Hepatocyte (in vitro differentiated cells): ENCODE measurements around the gene TCF12.

Experiments used
- CTCF ChIP-seq: fragments of 200-600 bp; sonication (generic); IDR thresholded peaks from 2 replicates; pipeline ENCODE4 v1.5.1; 2016; ENCODE audit warnings: antibody characterized with exemption, mild to moderate bottlenecking; ENCODE audit not compliant: poor library complexity
- EZH2 ChIP-seq: fragments of 200-600 bp; sonication (generic); IDR thresholded peaks from 2 replicates; pipeline ENCODE4 v1.6.1; 2016; ENCODE audit warnings: antibody characterized with exemption, mild to moderate bottlenecking, borderline replicate concordance

GRCh38 chr15:56964182-56964581, 45.7 kb downstream of the TCF12 start:
- TF ChIP-seq CTCF (no peak), EZH2 (no peak)
